ENCODE results near the gene FOXN1.
"Not testable (repeated sequence)": the region's sequence is repeated elsewhere in the genome, so short reads cannot be mapped to it uniquely, and the experiment has no call there.

Gene FOXN1

DNA sequence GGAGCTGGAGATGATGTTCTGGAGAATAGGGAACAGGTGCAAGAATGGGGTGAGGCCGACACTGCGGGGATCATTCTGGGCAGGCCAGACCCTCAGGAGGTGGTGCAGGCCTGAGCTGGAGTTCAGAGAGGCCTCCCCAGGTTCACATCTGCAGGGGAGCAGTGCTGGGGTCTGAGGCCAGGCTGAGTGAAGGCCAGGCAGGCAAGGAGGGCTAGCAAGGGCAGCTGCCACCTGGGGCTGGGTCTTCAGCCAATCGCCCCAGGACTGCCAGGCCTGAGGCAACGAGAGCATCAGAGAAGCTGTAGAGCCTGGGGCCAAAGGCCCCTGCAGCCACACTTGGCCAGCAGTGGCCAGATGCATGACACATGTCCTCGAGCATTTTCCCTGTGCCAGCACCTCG, 14.5 kb downstream of the FOXN1 start:
- DNase-seq (ENCODE audit: low read depth): no peak
- TF ChIP-seq, protein P1, sequence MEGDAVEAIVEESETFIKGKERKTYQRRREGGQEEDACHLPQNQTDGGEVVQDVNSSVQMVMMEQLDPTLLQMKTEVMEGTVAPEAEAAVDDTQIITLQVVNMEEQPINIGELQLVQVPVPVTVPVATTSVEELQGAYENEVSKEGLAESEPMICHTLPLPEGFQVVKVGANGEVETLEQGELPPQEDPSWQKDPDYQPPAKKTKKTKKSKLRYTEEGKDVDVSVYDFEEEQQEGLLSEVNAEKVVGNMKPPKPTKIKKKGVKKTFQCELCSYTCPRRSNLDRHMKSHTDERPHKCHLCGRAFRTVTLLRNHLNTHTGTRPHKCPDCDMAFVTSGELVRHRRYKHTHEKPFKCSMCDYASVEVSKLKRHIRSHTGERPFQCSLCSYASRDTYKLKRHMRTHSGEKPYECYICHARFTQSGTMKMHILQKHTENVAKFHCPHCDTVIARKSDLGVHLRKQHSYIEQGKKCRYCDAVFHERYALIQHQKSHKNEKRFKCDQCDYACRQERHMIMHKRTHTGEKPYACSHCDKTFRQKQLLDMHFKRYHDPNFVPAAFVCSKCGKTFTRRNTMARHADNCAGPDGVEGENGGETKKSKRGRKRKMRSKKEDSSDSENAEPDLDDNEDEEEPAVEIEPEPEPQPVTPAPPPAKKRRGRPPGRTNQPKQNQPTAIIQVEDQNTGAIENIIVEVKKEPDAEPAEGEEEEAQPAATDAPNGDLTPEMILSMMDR (IDR thresholded peaks at IDR 0.05; ENCODE audit: control insufficient read depth, extremely low read depth, insufficient read depth): no peak
- H3K4me3 ChIP-seq (ENCODE audit: low read depth, low read length): no peak overlapping the region

DNA sequence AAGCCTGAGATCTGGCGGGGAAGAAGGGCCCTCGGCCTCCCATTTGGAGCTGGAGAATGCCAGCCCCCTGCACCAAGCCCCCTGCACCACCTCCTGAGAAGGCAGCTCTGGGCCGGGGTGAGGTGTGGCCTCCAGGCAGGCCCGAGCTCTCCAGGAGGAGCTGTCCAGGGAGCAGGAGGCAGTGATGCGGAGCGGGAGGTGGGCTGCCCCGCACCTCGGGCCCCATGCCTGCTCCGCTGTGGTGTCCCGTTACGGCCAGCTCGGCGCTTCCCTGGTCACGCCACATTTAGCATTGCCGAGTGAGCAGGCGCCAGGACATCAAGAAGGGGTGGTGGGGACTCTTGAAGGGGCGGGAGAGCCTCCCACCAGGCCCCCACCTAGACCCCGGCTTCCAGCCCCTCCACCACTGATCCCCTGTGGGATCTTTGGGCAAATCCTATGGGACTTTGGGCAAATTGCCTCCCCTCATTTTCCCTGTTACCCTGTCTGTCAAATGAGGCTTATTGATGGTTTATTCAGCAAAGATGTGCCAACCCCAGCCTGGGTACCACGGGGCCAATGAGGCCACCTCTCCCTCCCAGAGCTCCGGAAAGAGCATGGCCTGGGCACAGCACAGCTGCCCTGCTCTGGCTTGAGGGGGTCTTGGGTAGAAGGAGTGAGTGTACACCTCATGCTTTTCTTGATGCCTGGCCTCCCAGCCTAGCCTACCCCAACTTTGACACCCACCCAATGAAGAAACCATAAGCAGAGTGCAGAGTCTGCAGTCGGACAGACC, 15.3 kb downstream of the FOXN1 start:
- no peak overlapping the region for H3K4me3 ChIP-seq (ENCODE audit: low read depth, low read length)
- no peak for DNase-seq (ENCODE audit: low read depth)
- TF ChIP-seq, protein P1 (IDR thresholded peaks at IDR 0.05; ENCODE audit: control insufficient read depth, extremely low read depth, insufficient read depth): no peak

DNA sequence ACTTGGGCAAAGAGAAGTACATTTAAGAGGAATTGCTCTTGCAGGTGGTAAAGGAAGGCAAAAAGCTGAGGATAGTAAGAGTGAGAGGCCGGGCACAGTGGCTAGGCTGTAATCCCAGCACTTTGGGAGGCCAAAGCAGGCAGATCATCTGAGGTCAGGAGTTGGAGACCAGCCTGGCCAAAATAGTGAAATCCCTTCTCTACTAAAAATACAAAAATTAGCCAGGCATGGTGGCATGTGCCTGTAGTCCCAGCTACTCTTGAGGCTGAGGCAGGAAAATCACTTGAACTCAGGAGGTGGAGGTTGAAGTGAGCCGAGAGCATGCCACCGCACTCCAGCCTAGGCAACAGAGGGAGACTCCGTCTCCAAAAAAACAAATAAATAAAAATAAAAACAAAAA, 16.1 kb downstream of the FOXN1 start:
- H3K4me3 ChIP-seq (ENCODE audit: low read depth, low read length); DNase-seq (ENCODE audit: low read depth): not testable (repeated sequence)

DNA sequence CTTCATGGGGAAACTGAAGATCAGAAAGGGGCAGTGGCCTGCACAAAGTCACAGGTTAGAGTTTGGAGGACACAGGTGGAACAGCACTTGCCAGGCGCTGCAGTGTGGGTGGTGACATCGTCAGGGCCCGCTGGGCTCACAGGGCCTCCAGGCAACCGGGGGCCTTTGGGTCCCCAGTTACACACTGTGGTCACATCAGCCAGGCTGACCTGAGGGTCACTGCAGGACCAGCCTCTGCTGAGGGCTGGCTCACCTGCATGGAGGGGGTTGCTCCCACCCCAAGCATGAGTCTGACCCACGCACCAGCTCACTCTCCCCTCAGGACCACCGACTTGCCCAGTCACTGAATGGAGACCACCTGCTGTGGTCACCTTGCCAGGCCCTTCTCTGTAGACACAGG, 17.0 kb downstream of the FOXN1 start:
- TF ChIP-seq, protein P1 (IDR thresholded peaks at IDR 0.05; ENCODE audit: control insufficient read depth, extremely low read depth, insufficient read depth): no peak
- H3K4me3 ChIP-seq (ENCODE audit: low read depth, low read length): no peak overlapping the region
- DNase-seq (ENCODE audit: low read depth): no peak

DNA sequence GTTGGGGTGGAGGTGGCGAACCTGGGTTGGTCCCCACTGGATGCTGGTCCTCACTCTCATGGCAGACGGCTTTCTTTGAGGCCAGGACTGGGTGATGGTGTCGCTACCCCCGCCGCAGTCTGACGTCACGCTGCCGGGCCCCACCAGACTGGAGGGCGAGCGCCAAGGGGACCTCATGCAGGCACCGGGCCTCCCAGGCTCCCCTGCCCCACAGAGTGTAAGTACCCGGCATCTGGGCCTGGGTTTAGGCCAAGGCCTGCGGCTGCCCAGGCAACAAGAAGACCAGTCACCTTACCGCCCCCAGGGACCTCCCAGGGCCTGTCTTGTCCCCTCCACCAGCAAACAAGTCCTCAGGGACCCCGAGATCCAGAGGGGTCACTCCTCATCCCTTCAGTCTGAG, 17.7 kb downstream of the FOXN1 start:
- TF ChIP-seq, protein P1 (IDR thresholded peaks at IDR 0.05; ENCODE audit: control insufficient read depth, extremely low read depth, insufficient read depth): no peak
- no peak overlapping the region for H3K4me3 ChIP-seq (ENCODE audit: low read depth, low read length)
- DNase-seq (ENCODE audit: low read depth): no peak

DNA sequence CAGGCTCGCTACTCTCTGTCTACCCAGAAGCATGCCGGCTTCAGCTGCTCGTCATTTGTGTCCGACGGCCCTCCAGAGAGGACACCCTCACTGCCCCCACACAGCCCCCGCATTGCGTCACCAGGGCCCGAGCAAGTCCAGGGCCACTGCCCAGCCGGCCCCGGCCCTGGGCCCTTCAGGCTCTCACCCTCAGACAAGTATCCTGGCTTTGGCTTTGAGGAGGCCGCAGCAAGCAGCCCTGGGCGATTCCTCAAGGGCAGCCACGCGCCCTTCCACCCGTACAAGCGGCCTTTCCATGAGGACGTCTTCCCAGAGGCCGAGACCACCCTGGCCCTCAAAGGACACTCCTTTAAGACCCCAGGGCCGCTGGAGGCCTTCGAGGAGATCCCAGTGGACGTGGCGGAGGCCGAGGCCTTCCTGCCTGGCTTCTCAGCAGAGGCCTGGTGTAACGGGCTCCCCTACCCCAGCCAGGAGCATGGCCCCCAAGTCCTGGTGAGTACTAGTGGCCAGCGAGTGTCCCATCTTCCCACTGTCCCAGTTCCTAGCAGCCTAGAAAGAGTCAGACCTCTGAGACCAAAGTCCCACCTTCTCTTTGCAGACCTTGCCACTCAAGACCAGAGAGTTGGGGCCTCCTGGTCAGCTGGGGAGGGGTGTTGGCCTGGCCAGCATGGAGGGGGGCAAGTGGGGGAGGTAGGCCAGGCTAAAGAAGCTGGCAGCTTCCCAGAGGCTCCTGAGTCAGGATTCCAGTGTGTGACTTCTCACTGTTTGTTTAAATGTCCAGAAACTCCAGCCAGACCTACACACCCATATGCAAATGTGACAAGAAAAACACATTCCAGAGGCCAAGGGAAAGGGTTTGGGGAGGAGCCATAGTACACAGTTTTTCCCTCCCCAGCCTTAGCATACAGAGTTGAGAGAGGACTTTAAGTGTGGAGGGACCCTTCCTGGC, 18.6 kb downstream of the FOXN1 start:
- TF ChIP-seq, protein P1 (IDR thresholded peaks at IDR 0.05; ENCODE audit: control insufficient read depth, extremely low read depth, insufficient read depth): no peak
- peak; percentile 83 for DNase-seq (ENCODE audit: low read depth)
- H3K4me3 ChIP-seq (ENCODE audit: low read depth, low read length): no peak overlapping the region

DNA sequence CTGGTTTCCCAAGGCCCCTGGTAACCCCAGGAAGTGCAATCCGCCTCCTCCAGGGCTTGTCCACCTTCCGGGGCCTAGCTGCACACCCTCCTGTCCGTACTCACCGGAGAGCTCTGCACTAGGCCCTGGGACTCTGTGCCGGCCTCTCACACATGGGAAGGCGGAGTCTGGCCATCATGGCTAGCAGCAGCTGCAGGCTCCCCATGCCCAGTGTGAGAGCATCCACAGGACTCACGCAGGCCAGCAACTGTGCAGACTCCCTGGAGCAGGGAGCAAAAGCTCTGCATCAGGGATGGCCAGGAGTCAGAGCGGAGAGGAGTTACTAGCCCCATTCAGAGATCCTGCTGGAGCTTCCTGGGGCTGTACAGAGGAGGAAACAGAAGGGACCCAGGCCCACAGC, 20.2 kb downstream of the FOXN1 start:
- DNase-seq (ENCODE audit: low read depth): no peak
- TF ChIP-seq, protein P1 (IDR thresholded peaks at IDR 0.05; ENCODE audit: control insufficient read depth, extremely low read depth, insufficient read depth): no peak
- H3K4me3 ChIP-seq (ENCODE audit: low read depth, low read length): no peak overlapping the region

Measured in LNCaP clone FGC (cell line).